HepG2 (cell line): ENCODE results near the gene PHF5A. TPM values are rescaled to one million over a fixed set of nuclear protein-coding genes. Genes with fewer than 3 reads are reported as not detected.

Experiments used
- CEBPZ ChIP-seq: IDR thresholded peaks from 2 replicates; pipeline ENCODE4 v1.6.1; 2012; ENCODE audit warnings: low read length, improper control_type of control experiment
- NFIC ChIP-seq: IDR thresholded peaks from 2 replicates; pipeline ENCODE4 v1.6.1; 2012; ENCODE audit warnings: mild to moderate bottlenecking, low read length, inconsistent platforms
- NR2F6 ChIP-seq, 2 experiments: IDR thresholded peaks; 2 replicates each; pipeline ENCODE4 v1.6.1; 2016; ENCODE audit warnings: antibody characterized with exemption in 1 of 2, mild to moderate bottlenecking in 1 of 2
- PAXIP1 ChIP-seq: sonication (generic); formaldehyde crosslinking; conservative IDR thresholded peaks from 2 replicates; pipeline ENCODE4 v1.4.0; 2020; ENCODE audit warnings: mild to moderate bottlenecking, missing genetic modification reagents, moderate library complexity
- POLR2A ChIP-seq, 2 experiments: IDR thresholded peaks; 2 replicates each; pipeline ENCODE4 v1.6.1; 2011; ENCODE audit warnings: low read depth in 2 of 2, low read length in 2 of 2, mild to moderate bottlenecking in 1 of 2, moderate library complexity in 1 of 2; ENCODE audit not compliant: insufficient read depth in 1 of 2
- RCOR2 ChIP-seq: IDR thresholded peaks from 2 replicates; pipeline ENCODE4 v1.6.1; 2016; ENCODE audit warnings: missing biosample characterization, missing genetic modification reagents
- RXRB ChIP-seq: IDR thresholded peaks from 2 replicates; pipeline ENCODE4 v1.6.1; 2016; ENCODE audit warnings: borderline replicate concordance, missing genetic modification reagents, missing compliant biosample characterization
- UBTF ChIP-seq: sonication (generic); formaldehyde crosslinking; IDR thresholded peaks from 2 replicates; pipeline ENCODE4 v1.4.0; 2020; ENCODE audit warnings: mild to moderate bottlenecking, missing genetic modification reagents
- ZBTB2 ChIP-seq: sonication (generic); formaldehyde crosslinking; IDR thresholded peaks from 2 replicates; pipeline ENCODE4 v1.8.0; 2022; ENCODE audit warnings: low read depth, missing genetic modification reagents
- ZNF296 ChIP-seq: sonication (generic); formaldehyde crosslinking; conservative IDR thresholded peaks from 2 replicates; pipeline ENCODE4 v1.5.0; 2020; ENCODE audit warnings: mild to moderate bottlenecking, missing genetic modification reagents
- ZNF577 ChIP-seq: sonication (generic); formaldehyde crosslinking; IDR thresholded peaks from 2 replicates; pipeline ENCODE4 v1.4.0; 2020; ENCODE audit warnings: mild to moderate bottlenecking, low read depth, missing genetic modification reagents, borderline replicate concordance
- ZNF772 ChIP-seq: sonication (generic); formaldehyde crosslinking; IDR thresholded peaks from 2 replicates; pipeline ENCODE4 v1.5.0; 2020; ENCODE audit warnings: mild to moderate bottlenecking, missing genetic modification reagents
- polyA plus RNA-seq, 8 experiments: library from polyadenylated mRNA; depleted of rRNA in 3 of 8; stranded (reverse) in 7 of 8; unstranded in 1 of 8; fragments of >200 nt; fragmentation: Illumina TruSeq in 4 of 8; extraction: Trizol in 4 of 8; gene quantifications; 2 replicates each; pipeline versions ENCODE4 v1.2.1 to v1.2.3, GENCODE V29; 2011 to 2016; ENCODE audit warnings: low read depth in 4 of 8, missing spikeins in 1 of 8, mixed read lengths in 1 of 8; ENCODE audit not compliant: insufficient read depth in 1 of 8
- total RNA-seq, 5 experiments: library from RNA; depleted of rRNA; stranded (reverse); fragments of >200 nt; fragmentation: Illumina TruSeq; extraction: Trizol; gene quantifications; 2 replicates each; pipeline ENCODE4 v1.2.3, GENCODE V29; 2016; ENCODE audit warnings: low read depth in 1 of 5
- TF ChIP-seq, protein P1 (sequence below): sonication (generic); formaldehyde crosslinking; IDR thresholded peaks from 2 replicates; pipeline ENCODE4 v1.8.0; 2023; ENCODE audit warnings: mild to moderate bottlenecking, missing genetic modification reagents
- TF ChIP-seq, protein P2 (sequence below): sonication (generic); formaldehyde crosslinking; IDR thresholded peaks from 2 replicates; pipeline ENCODE4 v1.5.0; 2020; ENCODE audit warnings: missing genetic modification reagents

The PHF5A gene
- total and polyA plus RNA-seq, 2 of the 13 experiments (the other 11 are each of a cell fraction or from before 2014, with no cell fraction given), result 56.6 to 105 TPM

GRCh38 chr22:41444360-41445128, 23.9 kb downstream of the PHF5A start (continued):
- peak; percentile 48; the same call in 1 of the 2 replicates for TF ChIP-seq UBTF
- peak; percentile 34; the same call in 1 of the 2 replicates for TF ChIP-seq PAXIP1
- TF ChIP-seq, protein P1, sequence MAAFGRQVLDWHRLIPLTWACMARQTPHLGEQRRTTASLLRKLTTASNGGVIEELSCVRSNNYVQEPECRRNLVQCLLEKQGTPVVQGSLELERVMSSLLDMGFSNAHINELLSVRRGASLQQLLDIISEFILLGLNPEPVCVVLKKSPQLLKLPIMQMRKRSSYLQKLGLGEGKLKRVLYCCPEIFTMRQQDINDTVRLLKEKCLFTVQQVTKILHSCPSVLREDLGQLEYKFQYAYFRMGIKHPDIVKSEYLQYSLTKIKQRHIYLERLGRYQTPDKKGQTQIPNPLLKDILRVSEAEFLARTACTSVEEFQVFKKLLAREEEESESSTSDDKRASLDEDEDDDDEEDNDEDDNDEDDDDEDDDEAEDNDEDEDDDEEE (CRISPR knock-in tag), result peak; percentile 83; the same call in 1 of the 2 replicates
- TF ChIP-seq POLR2A (IDR thresholded peaks at IDR 0.05; ENCODE audit: insufficient read depth in 1 of 2, low read depth in 2 of 2, low read length in 2 of 2), result peak; percentile 52 to 54; a peak in 3 of 4 replicates
- no peak for TF ChIP-seq ZNF296
- TF ChIP-seq ZNF772 (CRISPR knock-in tag), result peak; percentile 80; the same call in 1 of the 2 replicates
- no peak for TF ChIP-seq ZBTB2
- peak; percentile 27; the same call in 1 of the 2 replicates for TF ChIP-seq RXRB (CRISPR knock-in tag)
- no peak for TF ChIP-seq CEBPZ
- TF ChIP-seq, protein P2, sequence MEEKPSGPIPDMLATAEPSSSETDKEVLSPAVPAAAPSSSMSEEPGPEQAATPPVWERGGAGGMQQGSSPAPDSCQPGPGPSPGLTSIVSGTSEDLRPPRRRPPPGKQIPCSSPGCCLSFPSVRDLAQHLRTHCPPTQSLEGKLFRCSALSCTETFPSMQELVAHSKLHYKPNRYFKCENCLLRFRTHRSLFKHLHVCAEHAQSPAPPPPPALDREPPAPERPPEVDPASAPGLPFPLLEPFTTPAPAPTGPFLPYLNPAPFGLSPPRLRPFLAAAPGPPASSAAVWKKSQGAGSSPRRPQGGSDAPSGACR (CRISPR knock-in tag), result no peak
- 0 out of 2 replicates have a peak, but pooled peaks have one; percentile 8 for TF ChIP-seq NFIC
- TF ChIP-seq ZNF577 (CRISPR knock-in tag), result no peak
- no peak for TF ChIP-seq RCOR2 (CRISPR knock-in tag)
- TF ChIP-seq NR2F6 (IDR thresholded peaks at IDR 0.05), result peak; percentile 89
- peak; percentile 71 for TF ChIP-seq NR2F6 (CRISPR knock-in tag; IDR thresholded peaks at IDR 0.05)
